ENCODE results near the gene UNK.

DNA sequence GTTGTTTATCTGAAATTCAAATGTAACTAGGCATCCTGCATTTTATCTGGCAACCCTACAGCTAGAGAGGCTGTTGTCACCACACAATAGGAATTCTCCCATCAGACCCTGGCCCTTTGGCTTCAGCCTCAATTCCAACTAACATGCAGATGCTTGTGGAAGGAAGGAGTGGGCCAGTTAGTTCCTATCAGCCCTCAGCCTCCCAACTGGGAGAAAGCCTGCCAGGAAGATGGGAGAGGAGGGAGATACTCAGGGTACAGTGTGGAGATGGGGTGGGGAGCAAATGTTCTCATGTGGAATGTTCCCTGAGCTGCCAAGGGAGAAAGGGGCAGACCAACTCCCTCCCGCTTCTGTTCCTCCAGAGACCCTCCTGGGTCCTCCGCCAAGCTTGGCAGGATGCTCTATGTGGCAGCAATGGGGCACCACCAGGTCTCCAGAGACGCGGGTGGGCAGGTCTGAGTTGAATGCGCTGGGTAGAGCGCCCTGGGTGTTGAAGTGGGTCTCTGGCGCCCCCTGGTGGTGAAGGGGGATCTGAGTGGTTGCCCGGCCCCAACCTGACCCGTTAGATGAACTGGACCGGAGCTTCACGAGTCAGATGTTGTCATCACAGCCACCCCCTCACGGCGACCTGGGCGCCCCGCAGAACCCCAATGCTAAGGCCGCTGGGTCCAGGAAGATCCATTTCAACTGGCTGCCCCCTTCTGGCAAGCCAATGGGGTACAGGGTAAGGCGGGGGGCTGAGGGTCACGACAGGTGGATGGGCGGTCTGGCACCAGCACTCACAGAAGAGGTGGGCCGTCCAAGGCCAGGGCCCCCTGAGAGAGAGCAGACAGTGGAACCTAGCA, 34.8 kb upstream of the UNK start:
- TF ChIP-seq POLR2A (IDR thresholded peaks at IDR 0.05; ENCODE audit: low read depth, low read length) (no peak), POLR2AphosphoS5 (IDR thresholded peaks at IDR 0.05; ENCODE audit: low read depth, low read length) (no peak), TAF1 (IDR thresholded peaks at IDR 0.05; ENCODE audit: borderline replicate concordance, low read depth, low read length) (no peak)

Measured in GM12892 (cell line).